Neural progenitor cell (in vitro differentiated cells): ENCODE measurements around the gene SLC6A17.

Source experiments
- CTCF ChIP-seq: fragments of 200-600 bp; sonication (generic); IDR thresholded peaks from 2 replicates; pipeline ENCODE4 v1.5.1; 2017; ENCODE audit warnings: antibody characterized with exemption, mild to moderate bottlenecking
- EZH2 ChIP-seq: fragments of 200-600 bp; sonication (generic); IDR thresholded peaks from 2 replicates; pipeline ENCODE4 v1.6.1; 2017; ENCODE audit warnings: antibody characterized with exemption, mild to moderate bottlenecking, moderate library complexity
- EZH2phosphoT487 ChIP-seq: fragments of 200-600 bp; sonication (generic); IDR thresholded peaks from 2 replicates; pipeline ENCODE4 v1.6.1; 2017; ENCODE audit warnings: antibody characterized with exemption

GRCh38 chr1:110170766-110171733, 20.8 kb downstream of the SLC6A17 start:
- TF ChIP-seq CTCF (no peak), EZH2 (no peak), EZH2phosphoT487 (no peak)
